Keratinocyte (primary cell): ENCODE results near the gene AHRR. TPM values are rescaled to one million over a fixed set of nuclear protein-coding genes. Genes with fewer than 3 reads are reported as not detected.

Source experiments
- DNase-seq: peaks from one replicate; pipeline ENCODE4 v3.0.0-alpha.2; 2011; ENCODE audit warnings: low read depth, missing footprints, low spot score
- FAIRE-seq: peaks from 2 replicates; lab custom pipeline; 2011; peaks lifted over from hg19 to GRCh38; lab: Jason Lieb, UNC
- H2AFZ ChIP-seq: 2 replicates; pipeline ENCODE4 v1.6.0; 2012; ENCODE audit warnings: low read length, control low read depth, inconsistent platforms; ENCODE audit not compliant: control insufficient read depth
- H3K27ac ChIP-seq: 2 replicates; pipeline ENCODE4 v1.5.1; 2011; ENCODE audit warnings: low read length; ENCODE audit not compliant: control insufficient read depth, insufficient read depth
- H3K27me3 ChIP-seq: 3 replicates; pipeline ENCODE4 v1.6.0; 2011; ENCODE audit warnings: low read length; ENCODE audit not compliant: control insufficient read depth, insufficient read depth; ENCODE audit errors: extremely low read depth
- H3K36me3 ChIP-seq, 2 experiments: 2 replicates in 1 of 2; 3 replicates in 1 of 2; pipeline ENCODE4 v1.5.1; 2011; ENCODE audit warnings: low read length in 2 of 2, mild to moderate bottlenecking in 1 of 2; ENCODE audit not compliant: control insufficient read depth in 2 of 2, insufficient read depth in 2 of 2; ENCODE audit errors: extremely low read depth in 1 of 2
- H3K4me1 ChIP-seq: 3 replicates; pipeline ENCODE4 v1.5.1; 2011; ENCODE audit warnings: low read length; ENCODE audit not compliant: control insufficient read depth, insufficient read depth; ENCODE audit errors: extremely low read depth
- H3K4me2 ChIP-seq: 3 replicates; pipeline ENCODE4 v1.6.0; 2011; ENCODE audit warnings: low read depth, low read length; ENCODE audit not compliant: control insufficient read depth, insufficient read depth; ENCODE audit errors: extremely low read depth
- H3K4me3 ChIP-seq, 3 experiments: fragments of 200-600 bp in 1 of 3; sonication (generic) in 1 of 3; 2 replicates in 2 of 3; 3 replicates in 1 of 3; pipeline ENCODE4 v1.5.1; 2011 to 2016; ENCODE audit warnings: low read length in 3 of 3, mild to moderate bottlenecking in 3 of 3, control low read depth in 2 of 3, inconsistent platforms in 1 of 3, low read depth in 1 of 3, mixed read lengths in 1 of 3, mixed run types in 1 of 3, moderate library complexity in 1 of 3; ENCODE audit not compliant: control insufficient read depth in 2 of 3, insufficient read depth in 2 of 3; ENCODE audit errors: extremely low read depth in 1 of 3
- H3K79me2 ChIP-seq: 2 replicates; pipeline ENCODE4 v1.6.0; 2012; ENCODE audit warnings: low read length; ENCODE audit not compliant: control insufficient read depth, insufficient read depth
- H3K9ac ChIP-seq: 3 replicates; pipeline ENCODE4 v1.6.0; 2011; ENCODE audit warnings: low read length; ENCODE audit not compliant: control insufficient read depth, insufficient read depth; ENCODE audit errors: extremely low read depth
- H3K9me1 ChIP-seq: 3 replicates; pipeline ENCODE4 v1.6.0; 2011; ENCODE audit warnings: low read length; ENCODE audit not compliant: control insufficient read depth, insufficient read depth; ENCODE audit errors: extremely low read depth
- H3K9me3 ChIP-seq: 2 replicates; pipeline ENCODE4 v1.5.1; 2012; ENCODE audit warnings: low read depth, low read length; ENCODE audit not compliant: control insufficient read depth
- H4K20me1 ChIP-seq: 3 replicates; pipeline ENCODE4 v1.6.0; 2011; ENCODE audit warnings: low read length; ENCODE audit not compliant: control insufficient read depth, insufficient read depth; ENCODE audit errors: extremely low read depth
- EZH2 ChIP-seq: IDR thresholded peaks from one replicate; pipeline ENCODE4 v1.6.1; 2012; ENCODE audit warnings: inconsistent platforms, mild to moderate bottlenecking, low read length, moderate library complexity
- dilution Hi-C: fragments of 300-500 bp; cut with MboI; formaldehyde crosslinking; loops from one replicate; pipeline ENCODE4 v1.7.0; 2020; ENCODE audit warnings: low sequenced_read_pairs; ENCODE audit not compliant: extremely low pct_ligation_motif_present
- polyA plus RNA-seq, 5 experiments: library from polyadenylated mRNA; depleted of rRNA in 3 of 5; stranded (reverse) in 3 of 5; stranded (forward) in 1 of 5; unstranded in 1 of 5; fragments of >200 nt; gene quantifications; 1 replicate in 1 of 5; 2 replicates in 3 of 5; 3 replicates in 1 of 5; pipeline versions ENCODE4 v1.2.1 to v1.2.3, GENCODE V29; 2011 to 2012; ENCODE audit warnings: missing spikeins in 2 of 5, low read depth in 1 of 5, low replicate concordance in 1 of 5
- TF ChIP-seq, protein P1 (sequence below), 3 experiments: IDR thresholded peaks in 1 of 3; conservative IDR thresholded peaks in 1 of 3; optimal IDR thresholded peaks in 1 of 3; 2 replicates in 2 of 3; 3 replicates in 1 of 3; pipeline versions ENCODE3 to v1.5.1; 2011; ENCODE audit warnings: low read length in 3 of 3, mild to moderate bottlenecking in 3 of 3, moderate library complexity in 2 of 3, control low read depth in 1 of 3, inconsistent platforms in 1 of 3; ENCODE audit not compliant: insufficient read depth in 2 of 3; ENCODE audit errors: extremely low read depth in 1 of 3

The AHRR gene
- polyA plus RNA-seq, 1 donor (not counting 4 experiments of a cell fraction or from before 2014, with no cell fraction given): 0.24 TPM

DNA sequence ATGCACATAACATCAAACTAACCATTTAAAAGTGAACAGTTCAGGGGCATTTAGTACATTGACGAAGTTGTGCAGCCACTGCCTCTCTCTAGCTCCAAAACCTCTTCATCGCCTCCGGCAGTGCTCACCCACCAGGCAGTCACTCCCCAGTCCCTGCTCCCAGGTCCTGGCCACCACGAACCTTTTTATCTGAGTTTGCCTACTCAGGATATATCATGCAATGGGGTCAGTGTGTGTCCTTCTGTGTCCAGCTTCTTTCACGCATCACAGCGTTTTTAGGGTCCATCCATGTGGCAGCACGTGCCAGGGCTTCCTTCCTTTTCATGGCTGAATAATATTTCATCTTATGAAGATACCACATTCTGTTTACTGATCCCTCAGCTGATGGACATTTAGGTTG, 4.6 kb downstream of the AHRR start:
- H2AFZ ChIP-seq: no peak overlapping the region
- no peaks in the 10 kb centered on the region for H3K36me3 ChIP-seq
- no peak overlapping the region for H3K27ac ChIP-seq
- FAIRE-seq (no peak), DNase-seq (no peak)
- TF ChIP-seq EZH2: no peak
- TF ChIP-seq, protein P1, sequence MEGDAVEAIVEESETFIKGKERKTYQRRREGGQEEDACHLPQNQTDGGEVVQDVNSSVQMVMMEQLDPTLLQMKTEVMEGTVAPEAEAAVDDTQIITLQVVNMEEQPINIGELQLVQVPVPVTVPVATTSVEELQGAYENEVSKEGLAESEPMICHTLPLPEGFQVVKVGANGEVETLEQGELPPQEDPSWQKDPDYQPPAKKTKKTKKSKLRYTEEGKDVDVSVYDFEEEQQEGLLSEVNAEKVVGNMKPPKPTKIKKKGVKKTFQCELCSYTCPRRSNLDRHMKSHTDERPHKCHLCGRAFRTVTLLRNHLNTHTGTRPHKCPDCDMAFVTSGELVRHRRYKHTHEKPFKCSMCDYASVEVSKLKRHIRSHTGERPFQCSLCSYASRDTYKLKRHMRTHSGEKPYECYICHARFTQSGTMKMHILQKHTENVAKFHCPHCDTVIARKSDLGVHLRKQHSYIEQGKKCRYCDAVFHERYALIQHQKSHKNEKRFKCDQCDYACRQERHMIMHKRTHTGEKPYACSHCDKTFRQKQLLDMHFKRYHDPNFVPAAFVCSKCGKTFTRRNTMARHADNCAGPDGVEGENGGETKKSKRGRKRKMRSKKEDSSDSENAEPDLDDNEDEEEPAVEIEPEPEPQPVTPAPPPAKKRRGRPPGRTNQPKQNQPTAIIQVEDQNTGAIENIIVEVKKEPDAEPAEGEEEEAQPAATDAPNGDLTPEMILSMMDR (optimal IDR thresholded peaks at IDR 0.05 in 1 of 3, IDR thresholded peaks at IDR 0.05 in 1 of 3, conservative IDR thresholded peaks at IDR 0.05 in 1 of 3; ENCODE audit: extremely low read depth in 1 of 3, insufficient read depth in 2 of 3, low read length in 3 of 3): no peak
- H3K9ac ChIP-seq: no peak overlapping the region
- no peak overlapping the region for H3K4me2 ChIP-seq
- no peaks in the 10 kb centered on the region for H4K20me1 ChIP-seq
- no peak overlapping the region for H3K4me3 ChIP-seq
- H3K27me3 ChIP-seq: peaks cover 25% of the 10 kb centered on the region
- no peaks in the 10 kb centered on the region for H3K79me2 ChIP-seq
- H3K9me1 ChIP-seq: no peaks in the 10 kb centered on the region
- peaks cover 4% of the 10 kb centered on the region for H3K4me1 ChIP-seq
- H3K9me3 ChIP-seq: no peaks in the 10 kb centered on the region
- dilution Hi-C loops: no loop called here

DNA sequence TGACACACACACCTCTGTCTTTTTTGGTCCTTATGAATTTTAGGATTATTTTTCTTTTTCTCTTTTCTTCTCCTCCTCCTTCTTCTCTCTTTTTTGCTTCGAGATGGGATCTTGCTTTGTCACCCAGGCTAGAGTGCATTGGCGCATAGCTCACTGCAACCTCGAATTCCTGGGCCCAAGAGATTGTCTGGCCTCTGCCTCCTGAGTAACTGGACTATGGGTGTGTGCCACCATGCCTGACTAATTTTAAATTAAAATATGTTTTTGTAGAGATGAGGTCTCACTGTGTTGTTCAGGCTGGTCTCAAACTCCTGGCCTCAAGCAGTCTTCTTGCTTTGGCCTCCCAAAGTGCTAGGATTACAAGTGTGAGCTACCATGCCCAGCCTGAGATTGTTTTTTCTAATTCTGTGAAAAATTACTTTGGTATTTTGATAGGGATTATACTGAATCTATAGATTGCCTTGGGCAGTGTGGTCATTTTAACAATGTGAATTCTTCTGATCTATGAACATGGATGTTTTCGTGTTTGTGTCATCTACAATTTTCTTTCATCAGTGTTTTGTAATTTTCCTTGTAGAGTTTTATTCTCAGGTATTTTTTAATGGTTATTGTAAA, 7.7 kb downstream of the AHRR start:
- Histone ChIP-seq H3K36me3 (no peaks in the 10 kb centered on the region), H3K79me2 (no peaks in the 10 kb centered on the region), H3K27me3 (no peaks in the 10 kb centered on the region), H3K4me3 (no peak overlapping the region), H3K9ac (no peak overlapping the region), H3K4me2 (no peak overlapping the region), H3K27ac (no peak overlapping the region), H2AFZ (no peak overlapping the region), H3K4me1 (peaks cover 4% of the 10 kb centered on the region), H4K20me1 (no peaks in the 10 kb centered on the region), H3K9me1 (no peaks in the 10 kb centered on the region), H3K9me3 (no peaks in the 10 kb centered on the region)
- dilution Hi-C loops: no loop called here
- FAIRE-seq (no peak), DNase-seq (no peak)
- TF ChIP-seq EZH2: no peak
- TF ChIP-seq, protein P1 (optimal IDR thresholded peaks at IDR 0.05 in 1 of 3, IDR thresholded peaks at IDR 0.05 in 1 of 3, conservative IDR thresholded peaks at IDR 0.05 in 1 of 3; ENCODE audit: extremely low read depth in 1 of 3, insufficient read depth in 2 of 3, low read length in 3 of 3): no peak
